ENCODE data around the gene ACTL7B.

- TF ChIP-seq EZH2 (IDR thresholded peaks at IDR 0.05; ENCODE audit: borderline replicate concordance, low read length) (no peak), CTCF (conservative IDR thresholded peaks at IDR 0.05 in 1 of 2, IDR thresholded peaks at IDR 0.05 in 1 of 2; ENCODE audit: extremely low read depth in 1 of 2, insufficient read depth in 1 of 2, low read depth in 1 of 2, low read length in 2 of 2) (no peak)
Measured at GRCh38 chr9:108865037-108865436, 9.3 kb upstream of the ACTL7B start.
